GM21717 (cell line): Measurements from ENCODE around the gene PRKD3.
"Not testable (repeated sequence)": the region's sequence is repeated elsewhere in the genome, so short reads cannot be mapped to it uniquely, and the experiment has no call there.

ENCODE experiments used
- ATAC-seq: cut with Tn5 transposase; IDR thresholded peaks from one replicate; pipeline ENCODE4 v1.9.1; 2021; ENCODE audit warnings: mild to moderate bottlenecking, moderate library complexity; ENCODE audit not compliant: unreplicated experiment

The PRKD3 gene

GRCh38 chr2:37317746-37318145 lies 6.9 kb downstream of the PRKD3 start:
- no peak for ATAC-seq

- ATAC-seq, result no peak
Observed at GRCh38 chr2:37316181-37316580, 8.5 kb downstream of the PRKD3 start.

GRCh38 chr2:37315364-37315763 lies 9.3 kb downstream of the PRKD3 start:
- no peak for ATAC-seq

DNA sequence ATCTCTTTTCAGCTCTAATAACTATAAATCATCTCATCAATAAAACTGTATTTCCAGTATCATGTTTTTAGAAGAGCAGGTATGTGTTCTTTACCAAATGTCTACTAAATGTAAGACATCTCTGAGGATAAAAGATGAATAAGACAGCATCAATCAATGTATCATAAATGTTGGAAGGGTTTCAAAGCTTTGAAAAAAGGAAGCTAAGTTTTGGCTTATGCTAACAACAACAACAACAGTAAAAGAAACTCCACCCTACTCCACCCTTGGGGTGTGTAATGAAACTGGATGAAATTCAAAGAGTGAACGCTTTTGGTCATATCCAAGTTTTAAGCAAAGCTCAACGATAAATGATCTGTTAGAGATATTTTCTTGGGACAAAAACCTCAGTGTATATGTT lies 17.1 kb downstream of the PRKD3 start:
- no peak for ATAC-seq

GRCh38 chr2:37306024-37306423 lies 18.6 kb downstream of the PRKD3 start:
- no peak for ATAC-seq

DNA sequence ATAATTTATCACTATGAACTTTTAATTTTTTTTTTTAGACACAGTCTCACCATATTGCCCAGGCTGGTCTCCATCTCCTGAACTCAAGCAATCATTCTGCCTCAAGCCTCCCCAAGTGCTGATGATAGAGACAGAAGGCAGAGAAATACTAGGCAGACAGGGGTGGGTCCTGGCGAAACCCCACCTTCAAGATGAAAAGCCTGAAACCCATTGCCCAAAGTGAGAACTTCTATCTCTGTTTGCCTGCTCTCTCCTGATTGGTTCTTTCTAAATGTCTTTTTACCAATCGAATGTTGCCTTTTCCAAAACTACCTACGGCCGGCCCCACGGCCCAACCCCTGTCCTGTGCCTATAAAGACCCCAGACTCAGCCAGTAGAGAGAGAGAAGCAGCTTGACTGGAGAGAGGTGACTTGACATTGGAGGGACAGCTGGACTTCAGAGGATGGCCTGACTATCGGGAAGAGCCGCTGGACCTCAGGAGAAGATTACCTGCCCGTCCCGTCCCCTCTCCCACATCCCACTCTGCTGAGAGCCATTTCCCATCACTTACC lies 21.9 kb downstream of the PRKD3 start:
- no peak for ATAC-seq

DNA sequence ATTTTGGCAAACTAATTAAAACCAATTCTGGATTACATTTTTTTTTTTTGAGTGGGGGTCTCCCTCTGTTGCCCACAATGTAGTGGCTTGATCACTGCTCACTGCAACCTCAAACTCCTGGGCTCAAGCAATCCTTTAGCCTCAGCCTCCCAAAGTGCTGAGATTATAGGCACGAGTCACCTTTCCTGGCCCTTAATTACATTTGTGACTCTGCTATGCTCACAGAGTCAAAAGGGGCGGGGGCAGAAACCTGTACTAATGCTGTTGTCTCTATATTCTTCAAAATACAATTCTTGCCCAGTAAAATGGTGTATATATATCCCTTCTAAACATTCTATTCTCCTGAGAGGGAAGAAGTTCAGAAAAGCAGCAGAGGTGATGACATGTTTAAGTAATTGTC lies 23.2 kb downstream of the PRKD3 start:
- no peak for ATAC-seq

DNA sequence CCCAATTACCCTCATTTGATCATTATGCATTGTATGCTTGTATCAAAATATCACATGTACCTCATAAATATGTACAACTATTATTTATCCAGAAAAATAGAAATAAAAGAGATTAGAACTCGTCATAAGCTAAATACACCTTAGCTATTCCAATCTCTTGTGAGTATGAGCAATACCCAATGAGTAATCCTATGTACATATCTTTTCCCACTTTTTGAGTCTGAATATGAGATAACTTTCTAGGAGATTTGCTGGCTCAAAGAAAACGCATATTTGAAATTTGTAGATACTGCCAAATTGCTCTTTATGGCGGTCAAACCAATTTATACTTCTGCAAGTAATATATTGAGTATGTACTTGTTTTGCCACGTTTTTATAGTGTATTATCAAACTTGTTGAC lies 24.1 kb downstream of the PRKD3 start:
- no peak for ATAC-seq

GRCh38 chr2:37300146-37300545 lies 24.5 kb downstream of the PRKD3 start:
- no peak for ATAC-seq

DNA sequence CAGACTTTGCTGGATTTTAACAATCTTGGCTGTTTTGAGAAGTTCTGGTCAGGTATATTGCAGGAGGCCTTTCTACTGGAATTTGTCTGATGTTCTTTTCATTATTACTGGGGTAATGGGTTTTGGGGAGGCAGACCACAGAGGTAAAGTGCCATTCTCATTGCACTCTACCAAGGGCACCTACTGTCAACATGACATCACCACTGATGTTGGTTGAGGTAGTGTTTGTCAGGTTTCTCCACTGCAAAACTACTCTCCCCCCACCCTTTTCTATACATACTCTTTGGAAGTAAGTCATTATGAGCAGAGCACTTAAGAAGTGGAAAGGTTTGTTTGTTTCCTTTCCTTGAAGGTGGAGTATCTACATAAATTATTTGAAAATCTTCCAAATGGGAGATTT lies 27.0 kb downstream of the PRKD3 start:
- ATAC-seq, result no peak

GRCh38 chr2:37295469-37296073 lies 29.1 kb downstream of the PRKD3 start:
- no peak for ATAC-seq

- ATAC-seq, result not testable (repeated sequence)
Observed at GRCh38 chr2:37294858-37295257, 29.8 kb downstream of the PRKD3 start.

DNA sequence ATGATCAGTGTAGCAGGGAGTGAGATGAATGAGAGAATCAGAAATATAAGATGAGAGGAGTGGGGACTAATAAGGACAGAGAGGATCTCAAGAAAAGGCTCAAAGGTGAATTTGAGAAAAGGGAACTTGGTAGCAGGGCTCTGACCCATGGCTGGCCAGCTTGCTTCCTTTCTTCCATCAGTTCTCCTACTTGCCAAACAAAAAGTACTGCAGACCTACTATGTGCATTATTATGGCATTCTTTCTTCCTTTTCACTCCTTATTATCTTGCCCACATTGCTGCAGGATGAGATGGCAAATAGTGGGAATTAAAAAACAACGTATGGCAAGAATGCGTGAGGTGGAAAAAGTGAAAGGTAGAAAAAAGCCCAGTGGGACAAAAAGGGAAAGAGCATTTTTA lies 33.0 kb downstream of the PRKD3 start:
- no peak for ATAC-seq

- no peak for ATAC-seq
Observed at GRCh38 chr2:37287966-37288365, 36.7 kb downstream of the PRKD3 start.

DNA sequence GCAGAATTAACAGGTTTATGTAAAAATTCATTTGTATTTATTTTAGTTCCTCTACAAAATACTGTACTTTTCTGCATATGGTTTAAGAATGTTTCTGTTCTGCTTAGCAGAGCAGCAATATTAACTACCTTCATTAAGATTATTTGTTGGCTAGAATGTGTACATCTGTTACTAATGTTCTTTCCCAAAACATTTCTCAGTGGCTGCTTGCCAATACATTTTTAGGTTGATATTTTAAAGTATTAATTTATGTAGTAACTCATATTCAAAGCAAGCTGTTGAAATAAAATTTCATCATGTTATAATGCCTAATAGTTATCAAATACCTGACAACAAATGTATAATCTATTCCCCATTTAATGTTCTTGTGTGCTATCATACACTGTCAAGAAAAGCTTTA lies 40.3 kb downstream of the PRKD3 start:
- ATAC-seq, result no peak

- ATAC-seq, result no peak
Observed at GRCh38 chr2:37283207-37283606, 41.4 kb downstream of the PRKD3 start.

GRCh38 chr2:37282746-37283145 lies 41.9 kb downstream of the PRKD3 start:
- ATAC-seq, result no peak

DNA sequence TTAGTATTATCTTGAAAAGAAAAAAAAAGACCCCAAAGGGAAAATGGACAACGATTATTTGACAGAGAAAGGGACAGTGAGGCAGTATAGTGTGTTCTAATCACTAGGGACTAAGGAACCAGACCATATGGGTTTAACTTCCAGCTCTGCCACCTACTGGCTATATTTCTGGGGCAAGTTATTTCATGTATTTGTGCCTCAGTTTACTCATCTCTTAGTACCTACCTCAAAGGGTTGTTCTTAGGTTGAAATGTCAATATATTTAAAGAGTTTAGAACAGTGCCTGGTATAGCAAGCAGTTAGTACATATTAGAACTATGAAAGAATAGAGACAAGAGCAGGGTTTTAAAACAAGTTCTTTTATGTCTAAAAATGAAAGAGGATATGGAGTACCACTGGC lies 42.7 kb downstream of the PRKD3 start:
- no peak for ATAC-seq

DNA sequence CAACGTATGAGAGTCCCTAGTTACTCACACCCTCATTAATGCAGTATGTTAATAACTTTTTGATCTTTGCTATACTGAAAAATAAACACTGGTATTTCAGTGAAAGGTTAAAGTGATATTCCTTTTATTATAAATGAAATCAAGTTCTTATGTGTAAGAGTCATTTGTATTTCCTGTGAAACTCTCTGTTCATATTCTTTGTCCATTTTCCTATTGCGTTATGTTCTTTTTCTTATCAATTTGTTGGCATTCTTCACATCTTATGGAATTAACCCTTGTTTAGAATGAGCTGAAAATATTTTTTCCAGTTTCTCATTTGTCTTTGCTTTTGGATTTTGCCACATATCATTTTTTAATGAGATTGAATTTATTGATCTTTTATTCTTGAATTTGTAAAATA lies 48.3 kb downstream of the PRKD3 start:
- ATAC-seq, result no peak
